ENCODE data around the gene TCL1B. TPM values are rescaled to one million over a fixed set of nuclear protein-coding genes. Genes with fewer than 3 reads are reported as not detected.

TCL1B gene
- total RNA-seq, 4 donors from 2014 or later: not detected

Small RNAs within 50 kb of the gene (small RNA-seq; reads per million reads assigned to genes)
- 0 reads per million in 3 donors for gene RF02193

Other genes starting within 250 kb of the TCL1B start
- gene SYNE3, start 169.8 kb upstream of the TCL1B start, total RNA-seq: 10 to 100 TPM; 14.4 to 18.7 (median 16.6) TPM
- gene GLRX5, start 151.4 kb upstream of the TCL1B start, total RNA-seq: 10 to 100 TPM; 34.3 to 51.5 (median 43.5) TPM
- gene TCL1A, start 27.7 kb downstream of the TCL1B start, total RNA-seq: under 1 TPM in 1 of 4 donors, not detected in 3; 0.99 TPM
- gene TUNAR, start 190.4 kb downstream of the TCL1B start, total RNA-seq: under 1 TPM in 1 of 4 donors, not detected in 3; 0.13 TPM